ENCODE results near the gene ZDHHC5. TPM values are rescaled to one million over a fixed set of nuclear protein-coding genes. Genes with fewer than 3 reads are reported as not detected.
A peak's percentile ranks its signal among the peaks of the same experiment; 100 is the strongest.

The ZDHHC5 gene
- total and polyA plus RNA-seq, 8 donors = 14.9 to 42.3 (median 29.2) TPM

- WGBS, 2 donors = 7 to 13% methylated on average over 19 of the region's 19 CpGs
- no peaks in the 10 kb centered on the region for H3K27me3 ChIP-seq
- ATAC-seq = peak in 2 of 4 donors; percentile 13 to 23
- TF ChIP-seq CTCF (IDR thresholded peaks at IDR 0.05) = no peak
- peak in 2 of 6 donors; percentile 33 to 70 for DNase-seq
- no peaks in the 10 kb centered on the region for H3K4me1 ChIP-seq
- H3K36me3 ChIP-seq = no peaks in the 10 kb centered on the region
- H3K4me3 ChIP-seq = peak overlapping the region; percentile 55 to 75 (median 58)
- H3K27ac ChIP-seq = no peak overlapping the region
- intact Hi-C loops (cut with DNase I) = no loop called here
- FAIRE-seq = no peak
- H3K9me3 ChIP-seq = no peaks in the 10 kb centered on the region
Observed at GRCh38 chr11:57638811-57639320, 29.0 kb upstream of the ZDHHC5 start.

- FAIRE-seq (no peak), ATAC-seq (no peak)
Observed at GRCh38 chr11:57639321-57640067, 28.4 kb upstream of the ZDHHC5 start.

GRCh38 chr11:57640068-57640800, 27.7 kb upstream of the ZDHHC5 start:
- no peaks in the 10 kb centered on the region for H3K27me3 ChIP-seq
- no peak for TF ChIP-seq CTCF (IDR thresholded peaks at IDR 0.05)
- intact Hi-C loops (cut with DNase I) = loop anchor here (10.0 kb wide), 3 partner anchors 65 to 295 kb away; partner anchors contain the start of gene UBE2L6 (in 1 of the 3)
- H3K9me3 ChIP-seq = no peaks in the 10 kb centered on the region
- peak overlapping the region in 1 of 4 donors; percentile 75 for H3K4me3 ChIP-seq
- no peak for DNase-seq
- ATAC-seq = no peak
- H3K27ac ChIP-seq = no peak overlapping the region
- no peaks in the 10 kb centered on the region for H3K36me3 ChIP-seq
- 72 to 79% methylated on average over 9 of the region's 9 CpGs for WGBS, 2 donors
- H3K4me1 ChIP-seq = peaks cover 0 to 3% (median 2%) of the 10 kb centered on the region in 3 donors
- no peak for FAIRE-seq

More at GRCh38 chr11:57639321-57640067, 28.4 kb upstream of the ZDHHC5 start:
- no peaks in the 10 kb centered on the region for H3K27me3 ChIP-seq
- H3K4me3 ChIP-seq = peak overlapping the region in 2 of 4 donors; percentile 60 to 75
- DNase-seq = peak in 1 of 6 donors; percentile 50
- no peaks in the 10 kb centered on the region for H3K4me1 ChIP-seq
- no peak overlapping the region for H3K27ac ChIP-seq
- no peak for TF ChIP-seq CTCF (IDR thresholded peaks at IDR 0.05)
- 50 to 52% methylated on average over 13 to 15 of the region's 15 CpGs for WGBS, 2 donors
- intact Hi-C loops (cut with DNase I) = loop anchor here (10.0 kb wide), 3 partner anchors 65 to 295 kb away; partner anchors contain the start of gene UBE2L6 (in 1 of the 3)
- H3K9me3 ChIP-seq = no peaks in the 10 kb centered on the region
- H3K36me3 ChIP-seq = no peaks in the 10 kb centered on the region

- no peaks in the 10 kb centered on the region for H3K27me3 ChIP-seq
- H3K27ac ChIP-seq = no peak overlapping the region
- peaks cover 0 to 4% (median 4%) of the 10 kb centered on the region in 3 donors for H3K4me1 ChIP-seq
- WGBS, 2 donors = 55 to 62% methylated on average over 7 of the region's 7 CpGs
- no peak overlapping the region for H3K4me3 ChIP-seq
- peak in 2 of 4 donors; percentile 39 to 47 for ATAC-seq
- no peak for TF ChIP-seq CTCF (IDR thresholded peaks at IDR 0.05)
- H3K9me3 ChIP-seq = no peaks in the 10 kb centered on the region
- no peak for DNase-seq
- no peak for FAIRE-seq
- intact Hi-C loops (cut with DNase I) = loop anchor here (10.0 kb wide), 3 partner anchors 66 to 296 kb away; partner anchors contain the start of gene UBE2L6 (in 1 of the 3)
- H3K36me3 ChIP-seq = no peaks in the 10 kb centered on the region
Observed at GRCh38 chr11:57641011-57641807, 26.7 kb upstream of the ZDHHC5 start.
